ENCODE measurements around the gene ART3.

Gene ART3

GRCh38 chr4:76148142-76148865 is 73.8 kb downstream of the ART3 start, which contains the start of gene NUP54:
TSS of gene NUP54 (minus strand) at chr4:76148397. CDS start at chr4:76148374, 23 bp downstream.
- H3K4me3 ChIP-seq (ENCODE audit: low read length), result peak within 1 kb of the TSS; percentile 89
- peak; percentile 97 for DNase-seq (ENCODE audit: low read depth)
- TF ChIP-seq, protein P1, sequence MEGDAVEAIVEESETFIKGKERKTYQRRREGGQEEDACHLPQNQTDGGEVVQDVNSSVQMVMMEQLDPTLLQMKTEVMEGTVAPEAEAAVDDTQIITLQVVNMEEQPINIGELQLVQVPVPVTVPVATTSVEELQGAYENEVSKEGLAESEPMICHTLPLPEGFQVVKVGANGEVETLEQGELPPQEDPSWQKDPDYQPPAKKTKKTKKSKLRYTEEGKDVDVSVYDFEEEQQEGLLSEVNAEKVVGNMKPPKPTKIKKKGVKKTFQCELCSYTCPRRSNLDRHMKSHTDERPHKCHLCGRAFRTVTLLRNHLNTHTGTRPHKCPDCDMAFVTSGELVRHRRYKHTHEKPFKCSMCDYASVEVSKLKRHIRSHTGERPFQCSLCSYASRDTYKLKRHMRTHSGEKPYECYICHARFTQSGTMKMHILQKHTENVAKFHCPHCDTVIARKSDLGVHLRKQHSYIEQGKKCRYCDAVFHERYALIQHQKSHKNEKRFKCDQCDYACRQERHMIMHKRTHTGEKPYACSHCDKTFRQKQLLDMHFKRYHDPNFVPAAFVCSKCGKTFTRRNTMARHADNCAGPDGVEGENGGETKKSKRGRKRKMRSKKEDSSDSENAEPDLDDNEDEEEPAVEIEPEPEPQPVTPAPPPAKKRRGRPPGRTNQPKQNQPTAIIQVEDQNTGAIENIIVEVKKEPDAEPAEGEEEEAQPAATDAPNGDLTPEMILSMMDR (IDR thresholded peaks at IDR 0.05; ENCODE audit: insufficient read depth, low read depth, low read length, missing control alignments), result no peak

GRCh38 chr4:76153356-76153755 is 78.8 kb downstream of the ART3 start:
- no peak for DNase-seq (ENCODE audit: low read depth)
- TF ChIP-seq, protein P1 (IDR thresholded peaks at IDR 0.05; ENCODE audit: insufficient read depth, low read depth, low read length, missing control alignments), result no peak
- H3K4me3 ChIP-seq (ENCODE audit: low read length), result no peak overlapping the region

- TF ChIP-seq, protein P1 (IDR thresholded peaks at IDR 0.05; ENCODE audit: insufficient read depth, low read depth, low read length, missing control alignments), result no peak
- DNase-seq (ENCODE audit: low read depth), result no peak
- no peak overlapping the region for H3K4me3 ChIP-seq (ENCODE audit: low read length)
These were observed 81.5 kb downstream of the ART3 start for GRCh38 chr4:76155979-76156378.

DNA sequence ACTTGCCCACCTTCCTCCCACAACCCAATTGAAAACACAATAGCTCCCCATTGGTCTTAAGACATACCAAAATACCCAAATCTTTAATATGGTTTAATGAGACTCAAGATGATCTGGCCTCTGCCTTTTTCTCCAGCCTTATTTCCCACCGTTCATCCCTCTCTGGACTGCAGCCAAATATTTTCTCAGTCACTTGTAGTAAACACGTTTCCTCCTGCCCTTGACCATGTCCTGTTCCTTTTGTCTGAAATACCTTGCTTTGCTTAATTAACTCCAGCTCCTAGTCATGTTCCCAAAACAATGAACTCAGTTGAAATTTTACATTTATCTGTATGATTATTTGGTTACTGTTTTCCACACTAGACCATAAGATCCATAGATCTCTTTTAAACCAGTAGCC is 82.1 kb downstream of the ART3 start:
- H3K4me3 ChIP-seq (ENCODE audit: low read length), result no peak overlapping the region
- TF ChIP-seq, protein P1 (IDR thresholded peaks at IDR 0.05; ENCODE audit: insufficient read depth, low read depth, low read length, missing control alignments), result no peak
- peak; percentile 37 for DNase-seq (ENCODE audit: low read depth)

GRCh38 chr4:76160355-76160754 is 85.8 kb downstream of the ART3 start:
- no peak overlapping the region for H3K4me3 ChIP-seq (ENCODE audit: low read length)
- TF ChIP-seq, protein P1 (IDR thresholded peaks at IDR 0.05; ENCODE audit: insufficient read depth, low read depth, low read length, missing control alignments), result no peak
- DNase-seq (ENCODE audit: low read depth), result no peak
